Omental fat pad (tissue), 4 donors: Measurements from ENCODE around the gene SH3GL3. TPM values are rescaled to one million over a fixed set of nuclear protein-coding genes. Genes with fewer than 3 reads are reported as not detected.

ENCODE experiments used
- ATAC-seq: fragments of 150-250 bp; one replicate; pipeline ENCODE4 v1.9.1; 2016; ENCODE audit warnings: mild to moderate bottlenecking, moderate library complexity; ENCODE audit not compliant: low FRiP score
- DNase-seq: peaks from one replicate; pipeline ENCODE4 v3.0.0-alpha.2; 2019; ENCODE audit warnings: low spot score
- total RNA-seq, 4 donors: library from RNA; depleted of rRNA; stranded (reverse); fragments of >200 nt; gene quantifications; one replicate each; pipeline ENCODE4 v1.1.0, GENCODE V29; 2016
- TF ChIP-seq, protein P1 (sequence below), 3 donors: fragments of 450-650 bp; IDR thresholded peaks; one replicate each; pipeline ENCODE4 v1.5.1; 2016 to 2017; ENCODE audit warnings: antibody characterized with exemption in 3 of 3, mild to moderate bottlenecking in 3 of 3, moderate library complexity in 2 of 3

The SH3GL3 gene
- total RNA-seq, 4 donors from 2014 or later, result 0.60 to 1.8 (median 1.0) TPM; not detected in 1

DNA sequence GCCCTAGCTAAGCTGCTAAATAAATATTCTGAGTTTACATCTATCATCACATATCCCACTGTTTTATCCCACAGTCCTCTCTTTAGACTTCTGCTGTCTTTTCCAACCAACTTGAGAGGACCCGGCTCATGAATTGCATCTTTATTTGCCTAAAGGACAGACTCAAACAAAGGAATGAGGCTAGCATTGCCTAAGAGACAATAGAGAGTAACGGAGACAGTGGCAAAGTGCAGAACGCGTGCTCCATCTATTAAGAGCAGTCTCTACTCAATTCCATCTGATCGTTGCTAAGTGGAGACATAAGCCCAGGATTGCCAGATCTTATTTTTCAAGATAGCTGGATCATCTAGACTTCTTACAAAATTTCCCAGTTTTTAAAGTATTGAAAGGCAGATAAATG lies 209.1 kb downstream of the SH3GL3 start:
- TF ChIP-seq, protein P1, sequence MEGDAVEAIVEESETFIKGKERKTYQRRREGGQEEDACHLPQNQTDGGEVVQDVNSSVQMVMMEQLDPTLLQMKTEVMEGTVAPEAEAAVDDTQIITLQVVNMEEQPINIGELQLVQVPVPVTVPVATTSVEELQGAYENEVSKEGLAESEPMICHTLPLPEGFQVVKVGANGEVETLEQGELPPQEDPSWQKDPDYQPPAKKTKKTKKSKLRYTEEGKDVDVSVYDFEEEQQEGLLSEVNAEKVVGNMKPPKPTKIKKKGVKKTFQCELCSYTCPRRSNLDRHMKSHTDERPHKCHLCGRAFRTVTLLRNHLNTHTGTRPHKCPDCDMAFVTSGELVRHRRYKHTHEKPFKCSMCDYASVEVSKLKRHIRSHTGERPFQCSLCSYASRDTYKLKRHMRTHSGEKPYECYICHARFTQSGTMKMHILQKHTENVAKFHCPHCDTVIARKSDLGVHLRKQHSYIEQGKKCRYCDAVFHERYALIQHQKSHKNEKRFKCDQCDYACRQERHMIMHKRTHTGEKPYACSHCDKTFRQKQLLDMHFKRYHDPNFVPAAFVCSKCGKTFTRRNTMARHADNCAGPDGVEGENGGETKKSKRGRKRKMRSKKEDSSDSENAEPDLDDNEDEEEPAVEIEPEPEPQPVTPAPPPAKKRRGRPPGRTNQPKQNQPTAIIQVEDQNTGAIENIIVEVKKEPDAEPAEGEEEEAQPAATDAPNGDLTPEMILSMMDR (IDR thresholded peaks at IDR 0.05), result no peak
- DNase-seq (no peak), ATAC-seq (no peak)

DNA sequence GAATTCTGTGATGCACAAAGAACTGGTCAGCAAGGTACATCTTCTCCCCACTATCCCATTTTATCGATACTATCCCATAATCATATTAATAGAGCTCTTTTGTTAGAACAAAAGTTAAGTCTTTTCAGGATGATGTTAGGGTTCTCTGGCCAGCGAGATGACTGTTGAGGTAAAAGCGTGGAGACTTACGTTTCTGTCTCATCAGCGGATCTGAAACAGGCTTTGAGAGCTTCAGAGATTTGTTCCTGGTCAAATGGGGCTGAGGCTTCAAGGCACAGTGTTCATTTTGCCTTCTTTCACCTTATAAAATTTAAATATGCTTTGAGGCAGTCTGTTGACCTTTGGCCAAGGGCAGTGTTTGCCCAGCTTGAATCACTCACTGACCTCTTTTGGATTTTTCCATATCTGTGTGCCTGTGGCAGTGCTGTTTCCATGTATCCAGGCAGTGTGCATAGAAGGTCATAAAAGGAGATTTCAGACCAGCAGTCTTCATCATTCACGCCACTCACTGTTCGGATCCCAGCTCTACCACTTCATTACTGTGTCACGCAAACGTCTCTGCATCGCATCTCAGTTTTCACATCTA lies 209.9 kb downstream of the SH3GL3 start:
- TF ChIP-seq, protein P1 (IDR thresholded peaks at IDR 0.05), result no peak
- ATAC-seq (no peak), DNase-seq (no peak)

DNA sequence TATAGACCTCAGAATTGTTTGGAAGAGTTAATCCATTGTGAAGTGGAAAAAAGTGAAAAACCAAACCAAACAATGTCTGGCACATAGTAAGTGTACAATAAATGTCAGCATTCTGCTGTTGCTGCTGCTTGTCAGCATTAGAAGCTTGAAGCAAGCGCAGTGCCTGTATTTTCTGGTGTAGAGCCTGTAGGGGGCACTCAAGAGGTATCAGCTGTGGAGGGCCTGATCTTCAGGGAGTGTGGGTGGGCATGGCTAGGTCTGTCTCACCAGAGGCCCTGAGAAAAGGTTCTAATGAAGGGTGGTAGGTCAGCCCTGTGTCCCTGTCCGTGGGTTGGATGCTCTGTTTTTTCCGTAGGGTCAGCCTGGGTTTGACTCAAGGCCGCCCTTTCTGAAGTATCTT lies 210.4 kb downstream of the SH3GL3 start:
- TF ChIP-seq, protein P1 (IDR thresholded peaks at IDR 0.05), result no peak
- no peak for DNase-seq
- ATAC-seq, result no peak

DNA sequence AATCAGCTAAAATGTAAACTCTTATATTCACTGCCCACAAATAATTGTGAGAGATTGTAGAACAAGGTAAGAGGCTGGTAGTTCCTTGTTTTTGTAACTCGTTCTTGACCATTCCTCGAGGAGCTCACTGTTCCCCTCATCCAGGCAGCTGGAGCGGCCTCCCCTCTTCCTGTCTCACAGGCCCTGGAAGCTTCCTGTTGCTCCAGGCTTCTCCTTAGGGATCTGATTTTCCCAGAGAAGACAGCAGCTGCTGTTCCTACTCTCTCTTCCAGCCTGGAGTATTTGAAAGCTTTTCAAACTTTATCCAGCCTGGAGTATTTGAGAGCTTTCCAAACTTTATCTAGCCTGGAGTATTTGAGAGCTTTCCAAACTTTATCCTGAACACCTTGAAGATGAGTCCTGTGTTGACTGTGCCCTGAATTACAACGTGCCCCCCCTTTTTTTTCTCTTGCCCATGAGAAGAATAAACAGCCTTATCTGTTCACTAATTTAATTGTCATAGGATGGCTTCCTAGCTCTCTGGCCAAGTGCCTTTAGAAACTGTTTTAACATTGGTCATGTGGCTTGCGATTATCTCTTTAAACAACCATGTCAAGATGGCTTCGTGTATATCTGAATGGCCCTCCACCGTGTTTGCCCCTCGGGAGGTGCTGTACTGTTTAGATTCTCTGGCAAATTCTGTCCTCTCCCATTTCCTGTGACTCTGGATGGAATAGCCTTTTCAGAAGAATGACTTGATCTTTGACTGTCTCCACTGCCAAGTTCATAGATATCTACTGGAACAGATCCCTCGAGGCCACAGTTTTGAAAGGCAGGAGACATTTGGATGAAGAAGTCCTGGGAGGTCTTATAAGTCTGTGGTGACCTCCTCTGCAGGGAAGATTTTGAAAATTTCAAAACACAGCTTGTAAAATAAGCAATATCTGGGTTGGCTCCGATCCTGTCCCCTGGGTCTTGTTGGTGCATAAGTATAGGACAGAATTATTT lies 211.6 kb downstream of the SH3GL3 start:
- ATAC-seq, result peak; percentile 45
- no peak for DNase-seq
- TF ChIP-seq, protein P1 (IDR thresholded peaks at IDR 0.05), result no peak

DNA sequence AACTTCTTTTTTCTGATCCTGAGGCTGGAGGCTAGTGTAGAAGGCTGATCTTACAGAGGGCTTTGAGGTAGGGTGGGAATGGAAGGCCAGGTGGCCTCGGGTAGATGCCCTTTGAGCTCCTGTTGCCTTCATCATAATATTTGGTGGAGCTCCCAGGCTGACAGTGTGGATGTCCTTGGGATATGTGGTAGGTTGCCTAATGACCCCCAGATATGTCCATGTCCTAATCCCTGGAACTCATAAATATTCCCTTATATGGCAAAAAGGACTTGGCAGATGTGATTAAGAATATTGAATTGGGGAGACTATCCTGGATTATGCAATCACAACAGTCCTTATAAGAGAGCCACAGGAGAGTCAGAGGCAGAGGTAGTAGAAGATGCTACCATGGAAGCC lies 212.3 kb downstream of the SH3GL3 start:
- DNase-seq (no peak), ATAC-seq (peak; percentile 11)
- TF ChIP-seq, protein P1 (IDR thresholded peaks at IDR 0.05), result no peak

DNA sequence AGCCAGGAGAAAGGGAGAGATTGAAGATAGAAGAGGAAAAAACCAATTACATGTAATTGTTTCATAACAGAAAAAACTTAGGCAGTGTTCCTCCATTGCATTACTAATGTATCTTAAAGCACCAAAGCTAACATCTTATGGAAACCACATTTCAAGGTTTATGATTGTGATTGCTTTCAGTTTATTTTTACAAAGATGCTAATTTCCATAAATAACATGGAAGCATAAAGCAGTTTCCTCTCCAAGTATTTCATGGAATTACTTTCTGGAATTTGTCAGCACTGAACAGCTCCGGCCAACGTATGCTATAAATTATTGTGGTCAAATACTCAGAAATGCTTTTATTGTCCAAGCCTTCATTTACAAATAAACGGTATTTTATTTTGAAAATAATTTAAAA lies 218.3 kb downstream of the SH3GL3 start:
- DNase-seq (no peak), ATAC-seq (no peak)
- TF ChIP-seq, protein P1 (IDR thresholded peaks at IDR 0.05), result no peak

Other genes with a start within 250 kb of the SH3GL3 start
- 10 to 100 TPM; 16.0 to 40.7 (median 29.5) TPM for gene HDGFL3, start 239.5 kb upstream of the SH3GL3 start, total RNA-seq
- gene BNC1, start 162.7 kb upstream of the SH3GL3 start, total RNA-seq, result 10 to 100 TPM in 3 of 4 donors, 1 to 10 TPM in 1; 1.1 to 73.0 (median 35.6) TPM
- 10 to 100 TPM in 1 of 4 donors, 1 to 10 TPM in 3; 4.9 to 28.1 (median 8.4) TPM for gene ADAMTSL3, start 206.8 kb downstream of the SH3GL3 start, total RNA-seq